CD4-positive, alpha-beta T cell (primary cell): ENCODE results near the gene SCRN2. TPM values are rescaled to one million over a fixed set of nuclear protein-coding genes. Genes with fewer than 3 reads are reported as not detected.

Experiments
- ATAC-seq: fragments of 200-7000 bp; cut with Tn5 transposase; one replicate; pipeline ENCODE4 v1.10.0; 2022; ENCODE audit warnings: mild to moderate bottlenecking; ENCODE audit not compliant: poor library complexity
- CTCF ChIA-PET: fragments of 350-600 bp; sonication (Branson Sonifier 250); formaldehyde crosslinking; loops from one replicate; lab custom pipeline; 2021; ENCODE audit warnings: antibody characterized with exemption, inconsistent platforms; lab: Charles Lee
- POLR2A ChIA-PET: fragments of 350-600 bp; sonication (Branson Sonifier 250); formaldehyde crosslinking; loops from one replicate; lab custom pipeline; 2021; ENCODE audit warnings: antibody characterized with exemption, inconsistent platforms; lab: Charles Lee
- DNase-seq, 14 experiments: peaks; one replicate each; pipeline ENCODE4 v3.0.0-alpha.2; 2013 to 2020; ENCODE audit warnings: mixed read lengths in 2 of 14
- H3K27ac ChIP-seq, 2 donors: one replicate each; pipeline versions ENCODE4 v1.5.1 to v1.7.0; 2013; ENCODE audit warnings: low read length in 2 of 2, low read depth in 1 of 2, mild to moderate bottlenecking in 1 of 2
- H3K27me3 ChIP-seq, 2 experiments: 1 replicate in 1 of 2; 2 replicates in 1 of 2; pipeline versions ENCODE4 v1.6.1 to v1.7.0; 2013; ENCODE audit warnings: low read length in 2 of 2, control low read depth in 1 of 2, mild to moderate bottlenecking in 1 of 2, moderate library complexity in 1 of 2; ENCODE audit not compliant: insufficient read depth in 2 of 2, control insufficient read depth in 1 of 2
- H3K36me3 ChIP-seq: one replicate; pipeline ENCODE4 v1.6.1; 2013; ENCODE audit warnings: low read length, control low read depth; ENCODE audit not compliant: insufficient read depth
- H3K4me1 ChIP-seq: one replicate; pipeline ENCODE4 v1.6.1; 2013; ENCODE audit warnings: low read length, control low read depth; ENCODE audit not compliant: insufficient read depth
- H3K4me3 ChIP-seq: one replicate; pipeline ENCODE4 v1.5.1; 2013; ENCODE audit warnings: mild to moderate bottlenecking, low read length, moderate library complexity
- H3K9me3 ChIP-seq, 2 experiments: 1 replicate in 1 of 2; 2 replicates in 1 of 2; pipeline versions ENCODE4 v1.6.1 to v1.7.0; 2013; ENCODE audit warnings: low read length in 2 of 2, mild to moderate bottlenecking in 2 of 2, control low read depth in 1 of 2, moderate library complexity in 1 of 2; ENCODE audit not compliant: control insufficient read depth in 1 of 2, insufficient read depth in 1 of 2
- H3K27ac Mint-ChIP-seq: one replicate; pipeline ENCODE4 v1.8.0; 2020; ENCODE audit warnings: mixed read lengths
- H3K27me3 Mint-ChIP-seq: one replicate; pipeline ENCODE4 v1.8.0; 2021; ENCODE audit warnings: mixed read lengths
- H3K36me3 Mint-ChIP-seq: one replicate; pipeline ENCODE4 v1.8.0; 2021; ENCODE audit warnings: low read depth, mixed read lengths
- H3K4me1 Mint-ChIP-seq: one replicate; pipeline ENCODE4 v1.8.0; 2021; ENCODE audit warnings: low read depth, mixed read lengths
- H3K4me3 Mint-ChIP-seq: one replicate; pipeline ENCODE4 v1.8.0; 2020; ENCODE audit warnings: mild to moderate bottlenecking, mixed read lengths
- H3K9me3 Mint-ChIP-seq: one replicate; pipeline ENCODE4 v1.8.0; 2020; ENCODE audit warnings: mixed read lengths
- CTCF ChIP-seq: fragments of 200-600 bp; IDR thresholded peaks from one replicate; pipeline ENCODE4 v1.8.0; 2022; ENCODE audit warnings: antibody characterized with exemption, mild to moderate bottlenecking
- intact Hi-C, 2 experiments: fragments of 100-400 bp; cut with DNase I in 1 of 2; cut with micrococcal nuclease in 1 of 2; formaldehyde crosslinking; loops; one replicate each; pipeline versions ENCODE4 v1.15.1 to v1.9.0; 2023 to 2025; cut with DNase I, micrococcal nuclease
- total RNA-seq, 174 experiments: library from RNA in 2 of 174; stranded (reverse) in 2 of 174; gene quantifications; one replicate each; pipeline ENCODE4 v1.2.3 and lab custom pipeline; 2021 to 2026

SCRN2 gene
- total RNA-seq, 2 experiments from 2014 or later, result 15.3 to 17.2 TPM

GRCh38 chr17:47879776-47880454 is 38.8 kb upstream of the SCRN2 start:
- peaks cover 5 to 10% of the 10 kb centered on the region in 2 experiments for H3K27me3 ChIP-seq
- Mint-ChIP-seq H3K9me3 (no peaks in the 10 kb centered on the region), H3K36me3 (no peaks in the 10 kb centered on the region), H3K27me3 (peaks cover 27% of the 10 kb centered on the region), H3K4me3 (no peak overlapping the region), H3K4me1 (peaks cover 24% of the 10 kb centered on the region), H3K27ac (no peak overlapping the region)
- intact Hi-C loops, result no loop called here
- peaks cover 29% of the 10 kb centered on the region for H3K4me1 ChIP-seq
- ChIA-PET CTCF (no interaction called here), POLR2A (no interaction called here)
- DNase-seq, result no peak
- H3K27ac ChIP-seq, result no peak overlapping the region
- TF ChIP-seq CTCF, result no peak
- no peak overlapping the region for H3K4me3 ChIP-seq
- H3K36me3 ChIP-seq, result no peaks in the 10 kb centered on the region
- no peaks in the 10 kb centered on the region for H3K9me3 ChIP-seq
- no peak for ATAC-seq

GRCh38 chr17:47879028-47879585 is 38.0 kb upstream of the SCRN2 start:
- ChIA-PET POLR2A (no interaction called here), CTCF (no interaction called here)
- Histone ChIP-seq H3K27me3 (peaks cover 10 to 11% of the 10 kb centered on the region in 2 experiments), H3K9me3 (no peaks in the 10 kb centered on the region), H3K4me1 (peaks cover 21% of the 10 kb centered on the region), H3K4me3 (no peak overlapping the region), H3K36me3 (no peaks in the 10 kb centered on the region), H3K27ac (no peak overlapping the region)
- H3K36me3 Mint-ChIP-seq, result no peaks in the 10 kb centered on the region
- no peak overlapping the region for H3K27ac Mint-ChIP-seq
- H3K27me3 Mint-ChIP-seq, result peaks cover 35% of the 10 kb centered on the region
- DNase-seq (no peak), ATAC-seq (no peak)
- H3K9me3 Mint-ChIP-seq, result no peaks in the 10 kb centered on the region
- TF ChIP-seq CTCF, result no peak
- peaks cover 16% of the 10 kb centered on the region for H3K4me1 Mint-ChIP-seq
- intact Hi-C loops, result no loop called here
- H3K4me3 Mint-ChIP-seq, result no peak overlapping the region

- H3K4me1 Mint-ChIP-seq, result peaks cover 9% of the 10 kb centered on the region
- Histone ChIP-seq H3K4me1 (peaks cover 14% of the 10 kb centered on the region), H3K9me3 (no peaks in the 10 kb centered on the region), H3K36me3 (no peaks in the 10 kb centered on the region), H3K27me3 (peaks cover 10 to 15% of the 10 kb centered on the region in 2 experiments), H3K27ac (no peak overlapping the region), H3K4me3 (no peak overlapping the region)
- ChIA-PET CTCF (no interaction called here), POLR2A (no interaction called here)
- DNase-seq, result no peak
- no peak for ATAC-seq
- no peaks in the 10 kb centered on the region for H3K36me3 Mint-ChIP-seq
- no peak for TF ChIP-seq CTCF
- no peak overlapping the region for H3K4me3 Mint-ChIP-seq
- intact Hi-C loops, result no loop called here
- H3K27ac Mint-ChIP-seq, result no peak overlapping the region
- H3K27me3 Mint-ChIP-seq, result peaks cover 42% of the 10 kb centered on the region
- H3K9me3 Mint-ChIP-seq, result no peaks in the 10 kb centered on the region
These were observed 37.3 kb upstream of the SCRN2 start for GRCh38 chr17:47878203-47879027.
